Cerebellar cortex (tissue), 1 donor: Measurements from ENCODE around the gene PLA2G7.
"Not testable (repeated sequence)": the region's sequence is repeated elsewhere in the genome, so short reads cannot be mapped to it uniquely, and the experiment has no call there.

ENCODE experiments used
- DNase-seq: peaks from one replicate; pipeline ENCODE4 v3.0.0-alpha.2; 2015; ENCODE audit warnings: low spot score

PLA2G7 gene

GRCh38 chr6:46748940-46749503 is 13.8 kb upstream of the PLA2G7 start:
- DNase-seq = no peak

GRCh38 chr6:46746696-46747095 is 11.5 kb upstream of the PLA2G7 start, which contains the start of gene ANKRD66:
ANKRD66 (plus strand) TSS chr6:46746933; CDS start chr6:46751949, 5,016 bp downstream.
- no peak for DNase-seq

GRCh38 chr6:46745973-46746372 is 10.8 kb upstream of the PLA2G7 start:
- DNase-seq = no peak

- DNase-seq = not testable (repeated sequence)
These were observed 9.1 kb upstream of the PLA2G7 start for GRCh38 chr6:46744159-46744725.

- no peak for DNase-seq
These were observed 8.4 kb upstream of the PLA2G7 start for GRCh38 chr6:46743425-46744158.

GRCh38 chr6:46741910-46742309 is 6.7 kb upstream of the PLA2G7 start:
- DNase-seq = no peak

GRCh38 chr6:46741482-46741881 is 6.3 kb upstream of the PLA2G7 start:
- no peak for DNase-seq

- no peak for DNase-seq
These were observed 1.7 kb upstream of the PLA2G7 start for GRCh38 chr6:46736906-46737305.

GRCh38 chr6:46735720-46736031 is 501 bp upstream of the PLA2G7 start:
- DNase-seq = no peak

GRCh38 chr6:46733341-46733801 is 1.8 kb downstream of the PLA2G7 start:
- peak; percentile 81 for DNase-seq

- no peak for DNase-seq
These were observed 4.2 kb downstream of the PLA2G7 start for GRCh38 chr6:46730921-46731461.

- DNase-seq = no peak
These were observed 5.3 kb downstream of the PLA2G7 start for GRCh38 chr6:46729787-46730326.

- DNase-seq = no peak
These were observed 14.8 kb downstream of the PLA2G7 start for GRCh38 chr6:46720401-46720800.

- no peak for DNase-seq
These were observed 16.1 kb downstream of the PLA2G7 start for GRCh38 chr6:46719099-46719498.

- DNase-seq = no peak
These were observed 20.0 kb downstream of the PLA2G7 start for GRCh38 chr6:46715141-46715540.

- no peak for DNase-seq
These were observed 23.7 kb downstream of the PLA2G7 start for GRCh38 chr6:46711491-46711890.

GRCh38 chr6:46706464-46706863 is 28.7 kb downstream of the PLA2G7 start:
- DNase-seq = no peak

GRCh38 chr6:46704562-46704961 is 30.6 kb downstream of the PLA2G7 start:
- peak; percentile 39 for DNase-seq

GRCh38 chr6:46699970-46700369 is 35.2 kb downstream of the PLA2G7 start:
- no peak for DNase-seq

GRCh38 chr6:46690911-46691451 is 44.2 kb downstream of the PLA2G7 start:
- no peak for DNase-seq

GRCh38 chr6:46690141-46690755 is 44.9 kb downstream of the PLA2G7 start:
- DNase-seq = no peak

GRCh38 chr6:46689657-46690056 is 45.5 kb downstream of the PLA2G7 start:
- DNase-seq = no peak
